Middle frontal gyrus (tissue), 1 donor: Measurements from ENCODE around the gene NBPF3.
"Not testable (repeated sequence)": the region's sequence is repeated elsewhere in the genome, so short reads cannot be mapped to it uniquely, and the experiment has no call there.

Source experiments
- DNase-seq: peaks from one replicate; pipeline ENCODE4 v3.0.0-alpha.2; 2015; ENCODE audit warnings: low spot score; ENCODE audit errors: extremely low spot score

NBPF3 gene

DNA sequence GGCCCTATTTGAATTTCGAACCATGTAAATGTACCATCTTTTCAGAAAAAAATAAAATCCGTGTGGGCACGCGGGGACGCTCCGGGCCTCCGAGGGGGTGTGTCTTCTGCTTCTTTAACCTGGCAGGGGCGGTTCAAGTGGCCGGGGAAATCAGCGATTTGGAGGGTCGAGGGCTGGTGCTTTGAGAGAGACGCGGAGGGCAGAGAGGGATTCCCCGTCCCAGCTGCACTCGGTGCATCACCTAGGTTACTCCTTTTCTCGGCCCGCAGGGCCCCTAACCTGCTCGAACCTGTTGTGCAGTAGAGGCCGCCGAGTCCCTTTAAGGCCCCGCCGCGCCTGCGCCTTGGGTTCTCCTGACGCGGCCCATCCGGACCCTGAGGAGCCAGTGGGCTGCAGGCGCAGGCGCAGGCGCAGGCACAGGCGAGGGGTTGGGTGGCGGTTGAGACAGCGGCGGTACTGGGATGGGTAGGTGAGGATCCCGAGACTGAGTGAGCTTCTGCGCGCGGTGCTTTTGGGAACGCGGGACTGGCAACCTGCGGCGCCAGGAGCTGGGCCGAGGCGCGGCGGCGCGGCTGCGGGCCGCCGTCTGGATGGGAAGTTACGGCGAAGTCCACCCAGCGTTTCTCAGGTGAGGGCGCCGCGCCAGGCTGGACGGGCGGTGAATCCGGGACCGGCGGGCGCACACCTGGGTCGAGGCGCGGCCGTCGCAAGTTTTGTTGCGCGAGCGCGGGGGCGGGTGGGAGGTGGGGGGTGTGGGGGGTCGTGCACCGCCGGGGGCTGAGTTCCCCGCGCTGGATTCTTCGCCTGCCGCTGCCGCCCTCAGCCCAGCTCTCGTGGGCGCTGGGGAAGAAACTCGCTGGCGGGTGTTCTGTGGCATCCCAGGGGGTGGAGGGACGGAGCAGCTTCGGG lies at the start of gene NBPF3:
Gene NBPF3, plus strand, starts transcription at position 417 of the 909 bp plus-strand sequence. CDS start 4,950 bp downstream, outside the sequence.
- peak; percentile 79 for DNase-seq

GRCh38 chr1:21391497-21391896 lies 48.4 kb upstream of the NBPF3 start:
- DNase-seq: no peak

DNA sequence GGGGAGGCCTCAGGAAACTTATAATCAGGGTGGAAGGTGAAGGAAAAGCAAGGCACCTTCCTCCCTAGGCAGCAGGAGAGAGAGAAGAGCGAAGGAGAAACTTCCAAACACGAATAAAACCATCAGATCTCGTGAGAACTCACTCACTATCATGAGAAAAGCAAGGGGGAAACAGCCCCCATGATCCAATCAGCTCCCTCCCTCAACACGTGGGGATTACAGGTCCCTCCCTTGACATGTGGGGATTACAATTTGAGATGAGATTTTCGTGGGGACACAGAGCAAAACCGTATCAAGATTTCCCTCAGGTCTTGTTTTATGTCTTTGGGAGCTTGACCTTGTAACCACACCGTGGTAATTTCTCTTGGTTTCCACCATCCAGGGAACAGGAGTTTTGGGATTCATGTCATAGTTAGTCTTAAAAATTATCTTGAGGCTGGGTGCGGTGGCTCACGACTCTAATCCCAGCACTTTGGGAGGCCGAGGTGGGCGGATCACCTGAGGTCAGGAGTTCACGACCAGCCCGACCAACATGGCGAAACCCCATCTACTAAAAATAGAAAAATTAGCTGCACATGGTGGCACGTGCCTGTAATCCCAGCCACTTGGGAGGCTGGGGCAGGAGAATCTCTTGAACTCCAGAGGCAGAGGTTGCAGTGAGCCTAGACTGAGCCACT lies 47.2 kb upstream of the NBPF3 start:
- DNase-seq: no peak

DNA sequence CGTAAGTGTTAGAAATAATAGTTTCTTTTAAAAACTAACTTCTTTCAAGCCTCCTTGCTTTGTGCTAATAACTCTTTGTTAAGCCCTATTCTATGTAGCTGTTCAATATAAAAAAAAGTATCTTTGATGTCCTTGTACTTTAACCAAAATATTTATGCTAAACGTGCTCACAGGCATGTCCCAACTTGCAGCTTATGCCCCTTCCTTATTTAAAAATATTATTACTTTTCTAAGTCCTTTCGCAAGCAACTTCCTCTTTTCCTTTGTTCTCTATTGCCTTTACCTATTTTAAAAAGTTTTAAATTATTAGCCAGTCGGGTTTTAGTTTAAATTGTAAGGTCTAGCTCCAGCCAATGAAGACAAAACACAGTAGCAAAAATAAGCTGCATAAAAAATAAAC lies 43.4 kb upstream of the NBPF3 start:
- DNase-seq: no peak

- peak; percentile 11 for DNase-seq
These were observed 42.1 kb upstream of the NBPF3 start for GRCh38 chr1:21397813-21398188.

DNA sequence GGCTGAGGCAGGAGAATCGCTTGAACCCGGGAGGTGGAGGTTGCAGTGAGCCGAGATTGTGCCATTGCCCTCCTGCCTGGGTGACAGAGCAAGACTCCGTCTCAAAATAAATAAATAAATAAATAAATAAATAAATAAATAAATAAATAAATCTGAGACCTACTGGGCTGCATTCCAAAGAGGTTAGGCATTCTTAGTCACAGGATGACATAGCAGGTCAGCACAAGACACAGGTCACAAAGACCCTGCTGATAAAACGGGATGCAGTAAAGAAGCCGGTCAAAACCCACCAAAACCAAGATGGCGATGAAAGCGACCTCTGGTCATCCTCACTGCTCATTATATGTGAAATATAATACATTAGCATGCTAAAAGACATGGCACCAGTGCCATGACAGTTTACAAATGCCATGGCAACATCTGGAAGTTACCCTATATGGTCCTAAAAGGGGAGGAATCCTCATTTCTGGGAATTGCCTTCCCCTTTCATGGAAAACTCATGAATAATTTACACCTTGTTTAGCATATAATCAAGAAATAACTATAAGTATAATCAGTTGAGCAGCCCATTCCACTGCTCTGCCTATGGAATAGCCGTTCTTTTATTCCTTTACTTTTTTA lies 38.1 kb upstream of the NBPF3 start:
- not testable (repeated sequence) for DNase-seq

DNA sequence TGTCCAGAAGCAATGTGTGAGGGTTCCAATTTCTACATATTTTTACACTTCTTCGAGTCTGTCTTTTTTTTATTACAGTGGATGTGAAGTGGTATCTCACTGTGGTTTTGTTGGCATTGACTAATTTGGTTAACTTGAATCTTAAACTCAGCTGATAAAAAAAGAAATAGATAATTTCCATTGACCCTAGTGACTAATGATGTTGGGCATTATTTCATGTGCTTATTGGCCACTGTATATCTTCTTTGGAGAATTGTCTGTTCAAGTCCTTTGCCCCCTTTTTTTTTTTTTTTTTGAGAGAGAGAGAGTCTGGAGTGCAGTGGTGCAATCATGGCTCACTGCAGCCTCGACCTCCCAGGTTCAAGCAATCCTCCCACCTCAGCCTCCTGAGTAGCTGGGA lies 33.3 kb upstream of the NBPF3 start:
- no peak for DNase-seq

DNA sequence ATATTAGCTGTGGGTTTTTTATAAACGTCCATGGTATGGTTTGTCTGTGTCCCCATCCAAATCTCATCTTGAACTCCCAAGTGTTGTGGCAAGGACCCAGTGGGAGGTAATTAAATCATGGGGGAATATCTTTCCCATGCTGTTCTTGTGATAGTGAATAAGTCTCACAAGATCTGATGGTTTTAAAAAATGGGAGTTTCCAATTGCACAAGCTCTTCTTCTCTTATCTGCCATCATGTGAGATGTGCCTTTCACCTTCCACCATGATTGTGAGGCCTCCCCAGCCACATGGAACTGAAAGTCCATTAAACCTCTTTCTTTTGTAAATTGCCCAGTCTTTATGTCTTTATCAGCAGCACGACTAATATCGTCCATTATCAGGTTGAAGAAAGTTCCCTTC lies 30.0 kb upstream of the NBPF3 start:
- not testable (repeated sequence) for DNase-seq

DNA sequence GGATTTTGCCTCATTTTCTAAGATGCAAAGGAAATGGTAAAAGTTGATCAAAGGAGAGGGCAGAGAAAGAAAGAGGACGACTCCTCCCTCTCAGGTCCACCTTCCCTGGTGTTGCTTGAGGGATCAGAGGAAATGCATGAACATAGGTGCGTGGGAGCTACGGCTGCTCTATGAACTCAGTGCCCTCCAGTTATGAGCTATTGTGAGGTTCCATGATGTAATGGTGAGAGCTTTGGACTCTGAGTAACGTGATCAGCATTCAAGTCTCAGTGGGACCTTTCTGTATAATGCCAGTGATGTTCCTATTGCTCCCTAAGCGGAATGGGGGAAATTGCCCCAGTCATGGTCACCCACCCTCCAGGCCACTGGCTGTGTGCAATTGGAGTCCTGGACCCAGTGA lies 25.9 kb upstream of the NBPF3 start:
- DNase-seq: no peak

DNA sequence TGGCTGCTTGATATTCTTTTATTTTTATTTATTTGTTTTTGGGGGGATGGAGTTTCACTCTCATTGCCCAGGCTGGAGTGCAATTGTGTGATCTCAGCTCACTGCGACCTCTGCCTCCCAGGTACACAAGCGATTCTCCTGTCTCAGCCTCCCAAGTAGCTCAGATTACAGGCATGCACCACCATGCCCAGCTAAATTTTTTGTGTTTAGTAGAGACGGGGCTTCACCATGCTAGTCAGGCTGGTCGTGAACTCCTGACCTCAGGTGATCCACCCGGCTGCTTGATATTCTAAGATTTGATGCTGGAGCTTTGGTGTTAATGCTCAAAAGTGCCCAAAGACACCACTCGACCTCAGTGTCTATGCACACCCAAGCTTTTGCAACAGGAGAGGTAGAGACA lies 19.6 kb upstream of the NBPF3 start:
- not testable (repeated sequence) for DNase-seq

DNA sequence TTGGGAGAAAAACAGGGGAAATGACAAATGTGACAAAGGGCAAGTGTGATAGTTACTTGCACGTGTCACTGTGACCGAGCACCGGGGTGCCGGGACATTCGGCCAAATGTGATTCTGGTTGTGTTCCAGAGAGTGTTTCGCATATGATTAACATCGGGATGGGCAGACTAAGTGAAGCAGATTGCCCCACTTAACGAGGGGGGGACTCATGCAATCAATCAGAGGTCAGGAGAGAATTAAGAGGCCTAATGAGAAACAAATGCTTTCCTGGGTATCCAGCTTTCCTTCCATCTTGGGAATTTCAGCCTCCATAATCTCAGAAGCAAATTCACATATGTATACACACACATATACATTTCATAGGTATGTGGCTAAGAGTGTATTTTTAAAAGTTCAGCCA lies 18.6 kb upstream of the NBPF3 start:
- not testable (repeated sequence) for DNase-seq

DNA sequence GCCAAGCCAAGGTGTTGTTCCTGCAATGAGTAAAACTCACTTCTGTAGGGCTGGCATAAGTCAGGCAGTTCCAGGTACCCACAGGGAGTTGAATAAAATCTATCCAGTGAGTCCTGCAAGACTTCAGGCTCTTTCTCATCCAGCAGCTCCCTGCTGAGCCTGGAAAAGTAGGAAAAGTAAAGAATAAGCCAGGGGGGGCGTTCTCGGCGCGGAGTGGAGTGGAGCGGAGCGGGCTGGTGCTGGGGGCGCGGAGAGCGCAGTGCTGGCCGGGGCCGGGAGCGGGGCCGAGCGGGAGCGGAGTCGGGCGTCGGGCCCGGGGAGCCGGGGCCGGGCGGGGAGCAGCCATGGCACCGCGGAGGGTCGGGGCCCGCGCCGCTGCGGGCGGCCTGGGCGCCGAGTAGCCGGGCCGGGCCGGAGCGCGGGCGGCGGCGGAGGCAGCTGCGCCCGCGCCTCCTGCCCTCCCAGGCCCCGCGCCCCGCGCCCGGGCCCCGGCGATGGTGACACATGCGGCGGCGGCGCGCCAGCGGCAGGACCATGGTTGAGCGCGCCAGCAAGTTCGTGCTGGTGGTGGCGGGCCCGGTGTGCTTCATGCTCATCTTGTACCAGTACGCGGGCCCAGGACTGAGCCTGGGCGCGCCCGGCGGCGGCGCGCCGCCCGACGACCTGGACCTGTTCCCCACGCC lies 12.0 kb upstream of the NBPF3 start:
- DNase-seq: not testable (repeated sequence)

DNA sequence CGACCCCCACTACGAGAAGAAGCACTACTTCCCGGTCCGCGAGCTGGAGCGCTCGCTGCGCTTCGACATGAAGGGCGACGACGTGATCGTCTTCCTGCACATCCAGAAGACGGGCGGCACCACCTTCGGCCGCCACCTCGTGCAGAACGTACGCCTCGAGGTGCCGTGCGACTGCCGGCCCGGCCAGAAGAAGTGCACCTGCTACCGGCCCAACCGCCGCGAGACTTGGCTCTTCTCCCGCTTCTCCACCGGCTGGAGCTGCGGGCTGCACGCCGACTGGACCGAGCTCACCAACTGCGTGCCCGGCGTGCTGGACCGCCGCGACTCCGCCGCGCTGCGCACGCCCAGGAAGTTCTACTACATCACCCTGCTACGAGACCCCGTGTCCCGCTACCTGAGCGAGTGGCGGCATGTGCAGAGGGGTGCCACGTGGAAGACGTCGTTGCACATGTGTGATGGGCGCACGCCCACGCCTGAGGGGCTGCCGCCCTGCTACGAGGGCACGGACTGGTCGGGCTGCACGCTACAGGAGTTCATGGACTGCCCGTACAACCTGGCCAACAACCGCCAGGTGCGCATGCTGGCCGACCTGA lies 11.4 kb upstream of the NBPF3 start:
- DNase-seq: not testable (repeated sequence)

DNA sequence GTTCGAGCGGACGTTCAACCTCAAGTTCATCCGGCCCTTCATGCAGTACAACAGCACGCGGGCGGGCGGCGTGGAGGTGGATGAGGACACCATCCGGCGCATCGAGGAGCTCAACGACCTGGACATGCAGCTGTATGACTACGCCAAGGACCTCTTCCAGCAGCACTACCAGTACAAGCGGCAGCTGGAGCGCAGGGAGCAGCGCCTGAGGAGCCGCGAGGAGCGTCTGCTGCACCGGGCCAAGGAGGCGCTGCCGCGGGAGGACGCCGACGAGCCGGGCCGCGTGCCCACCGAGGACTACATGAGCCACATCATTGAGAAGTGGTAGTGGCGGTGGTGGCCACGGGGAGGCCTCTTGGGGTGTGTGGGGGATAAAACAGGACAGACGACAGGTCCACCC lies 10.7 kb upstream of the NBPF3 start:
- DNase-seq: not testable (repeated sequence)

DNA sequence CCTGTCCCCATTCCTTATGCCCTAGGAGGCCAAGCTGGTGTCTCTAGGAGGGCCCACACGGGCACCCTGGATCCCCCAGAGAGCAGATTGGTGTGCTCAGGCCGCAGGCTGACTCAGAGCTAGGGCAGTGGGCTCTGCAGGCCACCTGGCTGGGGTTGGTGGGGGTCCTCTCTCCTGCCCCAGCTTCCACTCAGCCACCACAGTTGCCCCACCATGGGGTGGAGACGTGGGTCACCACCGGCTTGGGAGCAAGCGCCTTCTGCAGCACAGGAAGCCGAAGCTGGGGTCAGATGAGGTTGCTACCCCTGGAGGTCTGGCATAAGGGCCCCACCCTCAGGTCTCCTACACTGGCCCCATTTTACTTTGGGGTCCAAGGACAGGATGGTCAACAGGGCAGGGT lies 9.1 kb upstream of the NBPF3 start:
- not testable (repeated sequence) for DNase-seq

DNA sequence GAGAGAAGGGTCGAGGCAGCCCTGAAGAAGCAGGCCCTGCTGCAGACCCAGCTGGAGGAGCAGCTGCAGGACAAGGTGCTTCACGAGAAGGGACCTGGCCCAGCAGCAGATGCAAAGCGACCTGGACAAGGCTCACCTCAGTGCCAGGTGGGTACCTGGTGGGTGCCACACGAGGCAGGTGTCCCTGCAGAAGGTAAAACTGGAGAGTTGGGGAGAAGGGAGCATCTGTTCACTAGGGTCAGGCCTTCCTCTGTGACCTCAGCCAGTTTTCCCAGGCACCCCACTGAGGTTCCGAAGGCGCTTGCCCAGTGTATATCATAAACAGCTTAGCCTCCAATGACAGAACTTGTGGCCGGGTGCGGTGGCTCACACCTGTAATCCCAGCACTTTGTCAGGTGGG lies 5.5 kb upstream of the NBPF3 start:
- no peak for DNase-seq

DNA sequence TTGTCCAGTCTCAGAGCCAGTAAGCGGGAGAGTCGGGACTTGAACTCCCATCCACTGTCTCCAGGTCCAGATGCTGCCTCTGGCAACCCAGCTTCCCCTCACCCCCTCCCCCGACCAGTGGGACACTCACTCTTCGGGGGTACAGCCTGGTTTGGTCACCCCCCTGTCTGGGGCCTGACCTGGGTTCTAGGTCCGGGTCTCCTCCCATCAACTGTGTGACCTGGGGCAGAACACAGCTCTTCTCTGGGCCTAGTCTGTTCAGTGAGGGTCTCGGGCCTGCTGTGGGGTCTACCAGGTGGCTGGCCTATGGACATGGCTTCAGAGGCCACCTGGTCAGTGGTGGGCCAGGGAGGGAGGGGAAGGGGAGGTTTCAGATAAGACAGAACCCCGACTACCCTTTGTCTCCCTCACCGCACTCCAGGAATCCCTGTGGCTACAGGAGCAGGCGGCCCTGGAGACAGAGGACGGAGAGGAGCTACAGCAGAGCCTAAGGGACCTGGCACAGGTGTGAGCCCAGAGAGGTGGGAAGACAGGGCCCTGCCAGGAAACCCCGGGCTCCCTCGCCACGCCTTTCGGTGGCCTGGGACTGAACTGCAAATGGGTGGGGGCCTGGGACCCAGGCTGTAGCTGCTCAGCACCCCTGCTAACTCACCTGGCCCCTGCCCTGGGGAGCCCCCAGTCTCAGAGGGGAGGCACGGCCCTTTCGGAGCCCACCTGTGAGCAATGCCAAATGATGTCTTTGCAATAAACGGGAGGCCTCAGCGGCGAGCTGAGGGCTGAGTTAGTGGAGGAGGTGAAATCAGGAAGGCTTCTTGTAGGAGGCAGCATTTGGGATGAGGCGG lies 4.1 kb upstream of the NBPF3 start:
- no peak for DNase-seq

DNA sequence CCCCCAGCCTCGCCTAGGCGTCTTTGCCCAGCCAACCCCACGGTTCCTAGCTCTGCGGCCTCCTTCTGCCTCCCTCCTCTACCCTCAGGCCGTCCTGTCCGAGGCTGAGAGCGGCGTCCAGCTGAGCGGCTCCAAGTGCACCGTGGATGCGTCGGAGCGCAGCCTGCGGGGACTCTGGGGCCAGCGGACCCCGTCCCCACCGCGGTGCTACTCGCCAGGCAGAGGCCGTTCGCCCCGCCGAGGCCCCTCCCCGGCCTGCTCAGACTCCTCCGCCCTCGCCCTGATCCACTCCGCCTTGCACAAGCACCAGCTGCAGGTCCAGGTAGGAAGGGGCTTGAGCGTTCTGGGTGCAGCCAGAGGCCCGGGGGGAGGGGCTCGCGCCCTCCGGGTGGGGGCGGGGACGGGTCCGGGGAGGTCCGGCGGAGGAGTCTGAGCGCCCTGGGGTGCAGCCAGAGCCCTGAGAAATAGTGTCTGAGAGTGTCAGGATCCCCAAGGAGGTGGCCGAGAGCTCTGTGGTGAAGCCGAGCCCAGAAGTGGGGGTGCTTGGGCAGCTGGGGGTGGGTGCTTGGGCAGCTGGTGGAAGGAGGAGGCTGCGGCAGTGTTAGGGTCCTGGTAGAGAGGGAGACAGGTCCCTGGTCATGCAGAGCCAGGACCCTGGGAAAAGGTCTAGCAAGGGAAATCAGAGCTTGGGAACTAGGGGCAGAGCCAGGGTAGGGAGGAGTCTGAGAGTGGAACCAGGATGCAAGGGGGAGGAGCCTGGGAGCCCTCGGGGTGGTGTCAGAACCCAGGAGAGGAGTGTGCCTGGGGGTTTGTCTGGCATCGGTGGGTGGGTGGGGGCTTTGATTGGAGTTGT lies 3.2 kb upstream of the NBPF3 start:
- no peak for DNase-seq

DNA sequence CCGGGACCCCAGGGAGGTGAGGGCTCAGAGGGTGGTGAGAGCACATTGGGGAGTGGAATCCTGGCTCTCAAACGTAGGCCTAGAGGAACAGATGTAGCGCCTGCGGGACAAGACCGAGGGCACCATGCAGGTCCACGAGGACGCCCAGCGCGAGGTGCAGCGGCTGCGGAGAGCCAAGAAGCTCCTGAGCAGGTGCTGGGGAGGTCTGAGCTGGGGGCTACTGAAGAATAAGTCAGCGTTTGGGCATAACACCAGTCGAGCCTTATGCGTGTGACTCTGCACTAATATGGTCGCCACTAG lies 2.6 kb upstream of the NBPF3 start:
- DNase-seq: no peak
